H1 (cell line): ENCODE measurements around the gene GALNT18. TPM values are rescaled to one million over a fixed set of nuclear protein-coding genes. Genes with fewer than 3 reads are reported as not detected.

Experiments
- CTCF ChIA-PET: fragments of 300-600 bp; sonication (Branson Sonifier 250); formaldehyde crosslinking; loops from one replicate; lab custom pipeline; 2021; ENCODE audit not compliant: partially characterized antibody; lab: Charles Lee
- POLR2A ChIA-PET: fragments of 300-600 bp; sonication (Branson Sonifier 250); formaldehyde crosslinking; loops from one replicate; lab custom pipeline; 2021; ENCODE audit warnings: inconsistent platforms; ENCODE audit not compliant: partially characterized antibody; lab: Charles Lee
- DNase-seq, 2 experiments: peaks; one replicate each; pipeline versions ENCODE4 v3.0.0 to v3.0.0-alpha.2; 2010 to 2022; ENCODE audit warnings: low spot score in 2 of 2, low read depth in 1 of 2, mixed read lengths in 1 of 2
- FAIRE-seq: peaks from 2 replicates; lab custom pipeline; 2011; peaks lifted over from hg19 to GRCh38; lab: Jason Lieb, UNC
- H2AFZ ChIP-seq: 2 replicates; pipeline ENCODE4 v1.8.1; 2012; ENCODE audit warnings: low read length, inconsistent platforms
- H2AK5ac ChIP-seq: 2 replicates; pipeline ENCODE4 v1.6.1; 2013; ENCODE audit warnings: low read depth, low read length
- H2BK120ac ChIP-seq: replicated peaks from 2 replicates; pipeline ENCODE3; 2013; ENCODE audit warnings: low read depth, low read length, inconsistent platforms
- H2BK12ac ChIP-seq: 2 replicates; pipeline ENCODE4 v1.6.1; 2013; ENCODE audit warnings: low read depth, low read length
- H2BK15ac ChIP-seq: 2 replicates; pipeline ENCODE4 v1.6.1; 2013; ENCODE audit warnings: low read length
- H2BK20ac ChIP-seq: 2 replicates; pipeline ENCODE4 v1.6.1; 2013; ENCODE audit warnings: low read length
- H2BK5ac ChIP-seq: 2 replicates; pipeline ENCODE4 v1.6.1; 2013; ENCODE audit warnings: low read depth, low read length
- H3K14ac ChIP-seq: 2 replicates; pipeline ENCODE4 v1.6.1; 2013; ENCODE audit warnings: inconsistent platforms; ENCODE audit not compliant: insufficient read length
- H3K18ac ChIP-seq: 2 replicates; pipeline ENCODE4 v1.6.1; 2013; ENCODE audit warnings: low read length; ENCODE audit errors: extremely low read depth
- H3K23ac ChIP-seq: 2 replicates; pipeline ENCODE4 v1.6.1; 2013; ENCODE audit warnings: inconsistent platforms; ENCODE audit not compliant: insufficient read length
- H3K23me2 ChIP-seq: 2 replicates; pipeline ENCODE4 v1.6.1; 2013; ENCODE audit warnings: low read depth, low read length
- H3K27ac ChIP-seq: 2 replicates; pipeline ENCODE4 v1.6.1; 2011; ENCODE audit warnings: low read depth, low read length, inconsistent platforms
- H3K27me3 ChIP-seq, 4 experiments: replicated peaks in 1 of 4; 1 replicate in 1 of 4; 2 replicates in 3 of 4; pipeline versions ENCODE4 v1.6.1 to v1.8.1; 2011 to 2013; ENCODE audit warnings: low read length in 3 of 4, mild to moderate bottlenecking in 3 of 4, inconsistent platforms in 2 of 4, mixed read lengths in 2 of 4, moderate library complexity in 1 of 4; ENCODE audit not compliant: control insufficient read depth in 3 of 4, insufficient read depth in 3 of 4; ENCODE audit errors: extremely low read depth in 1 of 4
- H3K36me3 ChIP-seq, 4 experiments: 2 replicates each; pipeline versions ENCODE4 v1.6.1 to v1.8.1; 2011 to 2013; ENCODE audit warnings: mild to moderate bottlenecking in 4 of 4, low read length in 3 of 4, moderate library complexity in 2 of 4, control low read depth in 1 of 4, inconsistent platforms in 1 of 4; ENCODE audit not compliant: insufficient read depth in 4 of 4, control insufficient read depth in 2 of 4
- H3K4ac ChIP-seq: replicated peaks from 2 replicates; pipeline ENCODE3; 2013; ENCODE audit warnings: low read length, low read depth, mixed read lengths, inconsistent platforms; ENCODE audit not compliant: insufficient read length
- H3K4me1 ChIP-seq, 4 experiments: replicated peaks in 1 of 4; 1 replicate in 1 of 4; 2 replicates in 3 of 4; pipeline versions ENCODE4 v1.6.1 to v1.8.1; 2011 to 2013; ENCODE audit warnings: low read length in 3 of 4, inconsistent platforms in 2 of 4, mixed read lengths in 1 of 4; ENCODE audit not compliant: insufficient read depth in 4 of 4, control insufficient read depth in 3 of 4
- H3K4me2 ChIP-seq, 2 experiments: 2 replicates each; pipeline versions ENCODE4 v1.6.1 to v1.8.1; 2011 to 2013; ENCODE audit warnings: low read depth in 2 of 2, low read length in 2 of 2, control low read depth in 1 of 2, inconsistent platforms in 1 of 2, mild to moderate bottlenecking in 1 of 2; ENCODE audit not compliant: insufficient read depth in 1 of 2
- H3K4me3 ChIP-seq, 4 experiments: fragments of 200-600, 300-600 bp in 1 of 4; sonication (generic), shearing (Covaris generic), sonication (Bioruptor Twin) in 1 of 4; 2 replicates each; pipeline versions ENCODE4 v1.5.1 to v1.8.1; 2011 to 2016; ENCODE audit warnings: low read length in 4 of 4, low read depth in 3 of 4, control low read depth in 2 of 4, inconsistent platforms in 2 of 4, mild to moderate bottlenecking in 2 of 4, mixed read lengths in 1 of 4, moderate library complexity in 1 of 4; ENCODE audit not compliant: insufficient read depth in 2 of 4; ENCODE audit errors: extremely low read depth in 1 of 4
- H3K56ac ChIP-seq: replicated peaks from 2 replicates; pipeline ENCODE3; 2013; ENCODE audit warnings: low read depth, mild to moderate bottlenecking, mixed read lengths, low read length, inconsistent platforms; ENCODE audit not compliant: insufficient read length
- H3K79me1 ChIP-seq: 2 replicates; pipeline ENCODE4 v1.6.1; 2013; ENCODE audit warnings: low read depth, low read length, control low read depth
- H3K79me2 ChIP-seq, 2 experiments: 2 replicates each; pipeline versions ENCODE4 v1.6.1 to v1.8.1; 2012 to 2013; ENCODE audit warnings: low read length in 2 of 2, mild to moderate bottlenecking in 2 of 2, inconsistent platforms in 1 of 2; ENCODE audit not compliant: insufficient read depth in 2 of 2, control insufficient read depth in 1 of 2
- H3K9ac ChIP-seq, 4 experiments: replicated peaks in 1 of 4; 1 replicate in 1 of 4; 2 replicates in 3 of 4; pipeline versions ENCODE4 v1.6.1 to v1.8.1; 2011 to 2013; ENCODE audit warnings: low read depth in 3 of 4, low read length in 3 of 4, control low read depth in 2 of 4, mild to moderate bottlenecking in 2 of 4, moderate library complexity in 2 of 4, inconsistent platforms in 1 of 4; ENCODE audit errors: extremely low read depth in 1 of 4
- H3K9me3 ChIP-seq, 2 experiments: 2 replicates each; pipeline versions ENCODE4 v1.6.1 to v1.8.1; 2012 to 2013; ENCODE audit warnings: mild to moderate bottlenecking in 2 of 2, moderate library complexity in 2 of 2, control low read depth in 1 of 2, inconsistent platforms in 1 of 2, low read depth in 1 of 2, low read length in 1 of 2, mixed read lengths in 1 of 2; ENCODE audit not compliant: insufficient read depth in 2 of 2
- H4K20me1 ChIP-seq, 2 experiments: replicated peaks in 1 of 2; 2 replicates each; pipeline versions ENCODE3 to v1.8.1; 2011 to 2013; ENCODE audit warnings: inconsistent platforms in 2 of 2, low read length in 2 of 2, mild to moderate bottlenecking in 1 of 2; ENCODE audit not compliant: insufficient read depth in 2 of 2, control insufficient read depth in 1 of 2
- H4K5ac ChIP-seq: 2 replicates; pipeline ENCODE4 v1.6.1; 2013; ENCODE audit warnings: low read length, low read depth, mixed read lengths, inconsistent platforms; ENCODE audit not compliant: insufficient read length
- H4K8ac ChIP-seq: 2 replicates; pipeline ENCODE4 v1.8.0; 2013; ENCODE audit warnings: mild to moderate bottlenecking, moderate library complexity, low read length, inconsistent platforms; ENCODE audit not compliant: insufficient read depth; ENCODE audit errors: extremely low read depth
- H4K91ac ChIP-seq: replicated peaks from 2 replicates; pipeline ENCODE3; 2013; ENCODE audit warnings: low read length, mixed read lengths, inconsistent platforms; ENCODE audit not compliant: insufficient read length
- POLR2AphosphoS5 ChIP-seq: IDR thresholded peaks from 2 replicates; pipeline ENCODE4 v1.6.1; 2011; ENCODE audit warnings: low read depth, low read length
- SIN3A ChIP-seq, 2 experiments: IDR thresholded peaks in 1 of 2; conservative IDR thresholded peaks in 1 of 2; 2 replicates each; pipeline ENCODE4 v1.6.1; 2011 to 2012; ENCODE audit warnings: low read length in 2 of 2, improper control_type of control experiment in 1 of 2, low read depth in 1 of 2, mild to moderate bottlenecking in 1 of 2
- WGBS, 2 experiments: shearing (Covaris generic) in 1 of 2; methylation state at CpG; one replicate each; pipeline versions ENCODE4 v1.1.6 to v1.1.7; 2013 to 2015; ENCODE audit warnings: low lambda C conversion rate in 2 of 2, mixed read lengths in 2 of 2, inconsistent platforms in 1 of 2, low coverage in 1 of 2, missing lambda C conversion rate in 1 of 2; ENCODE audit not compliant: insufficient replicate concordance in 2 of 2, insufficient coverage in 1 of 2, insufficient read length in 1 of 2; ENCODE audit errors: extremely low coverage in 1 of 2, missing lambda C conversion rate in 1 of 2; 5-methylcytosine and 5-hydroxymethylcytosine counted together
- polyA plus RNA-seq, 7 experiments: library from polyadenylated mRNA; depleted of rRNA in 3 of 7; stranded (reverse) in 5 of 7; unstranded in 2 of 7; fragments of >200 nt in 5 of 7; fragments of 200-250 nt in 2 of 7; gene quantifications; 1 replicate in 5 of 7; 2 replicates in 1 of 7; 4 replicates in 1 of 7; pipeline versions ENCODE4 v1.2.1 to v1.2.3, GENCODE V29; 2011 to 2013; ENCODE audit warnings: missing spikeins in 2 of 7, mixed read lengths in 2 of 7
- total RNA-seq: library from RNA; stranded (reverse); fragmentation: NEBNext Ultra II Directional; extraction: Animal tissue kit (Norgen Biotek cat#: 25700); gene quantifications from 2 replicates; pipeline ENCODE4 v1.2.1, GENCODE V29; 2021
- TF ChIP-seq, protein P1 (sequence below), 3 experiments: IDR thresholded peaks; 1 replicate in 2 of 3; 2 replicates in 1 of 3; pipeline versions ENCODE4 v1.5.1 to v1.6.1; 2011; ENCODE audit warnings: low read length in 3 of 3, mild to moderate bottlenecking in 3 of 3, inconsistent platforms in 2 of 3, low read depth in 1 of 3, moderate library complexity in 1 of 3; ENCODE audit not compliant: insufficient read depth in 1 of 3; ENCODE audit errors: control extremely low read depth in 1 of 3

Gene GALNT18
- total and polyA plus RNA-seq, 2 of the 8 experiments (the other 6 are each of a cell fraction or from before 2014, with no cell fraction given) = 6.0 to 9.4 TPM

DNA sequence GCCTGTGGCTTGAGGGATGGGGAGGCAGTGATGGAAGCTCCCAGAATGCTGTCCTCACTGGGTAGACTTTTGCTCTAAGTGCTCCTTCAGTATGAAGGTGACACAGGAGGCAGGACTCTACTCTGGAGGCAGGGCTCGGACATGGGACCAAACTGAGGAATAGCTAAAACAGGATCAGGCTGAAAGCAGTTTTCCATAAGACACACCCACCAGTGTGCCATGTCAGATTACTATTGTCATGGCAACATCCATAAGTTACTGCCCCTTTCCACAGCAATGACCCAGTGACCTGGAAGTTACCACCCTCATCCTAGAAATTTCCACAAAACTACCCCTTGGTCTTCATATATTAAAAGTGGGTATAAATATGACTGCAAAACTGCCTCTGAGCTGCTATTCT, 43.6 kb upstream of the GALNT18 start:
- H2BK5ac ChIP-seq = no peak overlapping the region
- no peak overlapping the region for H4K91ac ChIP-seq
- H3K4ac ChIP-seq = no peak overlapping the region
- no peaks in the 10 kb centered on the region for H3K27me3 ChIP-seq
- H3K79me1 ChIP-seq = no peaks in the 10 kb centered on the region
- no peak overlapping the region for H3K27ac ChIP-seq
- no peak overlapping the region for H2BK12ac ChIP-seq
- POLR2A ChIA-PET = no interaction called here
- no peak overlapping the region for H3K56ac ChIP-seq
- no peak overlapping the region for H3K4me2 ChIP-seq
- H2AK5ac ChIP-seq = no peak overlapping the region
- H3K79me2 ChIP-seq = no peaks in the 10 kb centered on the region
- H3K14ac ChIP-seq = no peak overlapping the region
- H3K23ac ChIP-seq = no peak overlapping the region
- H3K36me3 ChIP-seq = no peaks in the 10 kb centered on the region
- no peak for DNase-seq
- CTCF ChIA-PET = interaction anchor here (0.8 to 1.5 kb wide), 4 partner anchors 10 to 183 kb away, joined by 3 read pairs; no protein-coding TSS in a partner anchor
- H4K8ac ChIP-seq = no peak overlapping the region
- H3K9me3 ChIP-seq = peaks cover 3 to 12% of the 10 kb centered on the region in 2 experiments; a peak in 2 of 4 replicates
- peaks cover 4 to 11% (median 7%) of the 10 kb centered on the region in 4 experiments for H3K4me1 ChIP-seq
- no peak overlapping the region for H3K9ac ChIP-seq
- TF ChIP-seq, protein P1, sequence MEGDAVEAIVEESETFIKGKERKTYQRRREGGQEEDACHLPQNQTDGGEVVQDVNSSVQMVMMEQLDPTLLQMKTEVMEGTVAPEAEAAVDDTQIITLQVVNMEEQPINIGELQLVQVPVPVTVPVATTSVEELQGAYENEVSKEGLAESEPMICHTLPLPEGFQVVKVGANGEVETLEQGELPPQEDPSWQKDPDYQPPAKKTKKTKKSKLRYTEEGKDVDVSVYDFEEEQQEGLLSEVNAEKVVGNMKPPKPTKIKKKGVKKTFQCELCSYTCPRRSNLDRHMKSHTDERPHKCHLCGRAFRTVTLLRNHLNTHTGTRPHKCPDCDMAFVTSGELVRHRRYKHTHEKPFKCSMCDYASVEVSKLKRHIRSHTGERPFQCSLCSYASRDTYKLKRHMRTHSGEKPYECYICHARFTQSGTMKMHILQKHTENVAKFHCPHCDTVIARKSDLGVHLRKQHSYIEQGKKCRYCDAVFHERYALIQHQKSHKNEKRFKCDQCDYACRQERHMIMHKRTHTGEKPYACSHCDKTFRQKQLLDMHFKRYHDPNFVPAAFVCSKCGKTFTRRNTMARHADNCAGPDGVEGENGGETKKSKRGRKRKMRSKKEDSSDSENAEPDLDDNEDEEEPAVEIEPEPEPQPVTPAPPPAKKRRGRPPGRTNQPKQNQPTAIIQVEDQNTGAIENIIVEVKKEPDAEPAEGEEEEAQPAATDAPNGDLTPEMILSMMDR (IDR thresholded peaks at IDR 0.05; ENCODE audit: control extremely low read depth in 1 of 3, insufficient read depth in 1 of 3, low read depth in 1 of 3, low read length in 3 of 3) = no peak
- TF ChIP-seq POLR2AphosphoS5 (no peak), SIN3A (conservative IDR thresholded peaks at IDR 0.05 in 1 of 2, IDR thresholded peaks at IDR 0.05 in 1 of 2; ENCODE audit: low read depth in 1 of 2, low read length in 2 of 2) (no peak)
- H2BK120ac ChIP-seq = no peak overlapping the region
- H3K4me3 ChIP-seq = no peak overlapping the region
- H4K20me1 ChIP-seq = no peaks in the 10 kb centered on the region
- WGBS, 2 experiments = 92% methylated on average over 1 of the region's 1 CpG; no CpG with 5 or more reads in 1 of the 2 experiments
- H3K18ac ChIP-seq = no peak overlapping the region
- no peak overlapping the region for H2AFZ ChIP-seq
- H4K5ac ChIP-seq = no peak overlapping the region
- no peak overlapping the region for H2BK20ac ChIP-seq
- no peak for FAIRE-seq
- H2BK15ac ChIP-seq = no peak overlapping the region
- no peaks in the 10 kb centered on the region for H3K23me2 ChIP-seq
